Mesothelial cell of epicardium (in vitro differentiated cells): ENCODE data around the gene NSUN6. TPM values are rescaled to one million over a fixed set of nuclear protein-coding genes. Genes with fewer than 3 reads are reported as not detected.
"Not testable (repeated sequence)": the region's sequence is repeated elsewhere in the genome, so short reads cannot be mapped to it uniquely, and the experiment has no call there.

ENCODE experiments used
- DNase-seq, 2 experiments: peaks; one replicate each; pipeline ENCODE4 v3.0.0; 2021; ENCODE audit warnings: low spot score in 2 of 2; ENCODE audit not compliant: unreplicated experiment in 2 of 2
- H3K27ac Mint-ChIP-seq: 2 replicates; pipeline ENCODE4 v1.8.0; 2021; ENCODE audit warnings: mixed read lengths
- H3K27me3 Mint-ChIP-seq: 2 replicates; pipeline ENCODE4 v1.8.0; 2021; ENCODE audit warnings: low read depth, mixed read lengths
- H3K36me3 Mint-ChIP-seq: 2 replicates; pipeline ENCODE4 v1.8.0; 2021; ENCODE audit warnings: mixed read lengths
- H3K4me1 Mint-ChIP-seq: 2 replicates; pipeline ENCODE4 v1.8.0; 2021; ENCODE audit warnings: mixed read lengths
- H3K4me3 Mint-ChIP-seq: 2 replicates; pipeline ENCODE4 v1.8.0; 2021; ENCODE audit warnings: mild to moderate bottlenecking, moderate library complexity, mixed read lengths
- H3K9me3 Mint-ChIP-seq: 2 replicates; pipeline ENCODE4 v1.8.0; 2021; ENCODE audit warnings: mixed read lengths
- CTCF ChIP-seq: fragments of 200-600 bp; sonication (generic); IDR thresholded peaks from one replicate; pipeline ENCODE4 v1.5.0; 2021; ENCODE audit warnings: antibody characterized with exemption; ENCODE audit not compliant: unreplicated experiment
- total RNA-seq: library from RNA; stranded (reverse); gene quantifications from 3 replicates; pipeline ENCODE4 v1.2.1, GENCODE V29; 2021

Gene NSUN6
- total RNA-seq, 1 donor from 2014 or later = 22.2 TPM

GRCh38 chr10:18576586-18576985 lies 74.8 kb downstream of the NSUN6 start:
- DNase-seq = no peak
- H3K36me3 Mint-ChIP-seq = peaks cover 56% of the 10 kb centered on the region
- H3K27me3 Mint-ChIP-seq = no peaks in the 10 kb centered on the region
- H3K9me3 Mint-ChIP-seq = peaks cover 30% of the 10 kb centered on the region
- no peak overlapping the region for H3K27ac Mint-ChIP-seq
- H3K4me1 Mint-ChIP-seq = no peaks in the 10 kb centered on the region
- no peak for TF ChIP-seq CTCF
- H3K4me3 Mint-ChIP-seq = no peak overlapping the region

GRCh38 chr10:18572959-18573561 lies 78.3 kb downstream of the NSUN6 start:
- DNase-seq = no peak
- Mint-ChIP-seq H3K27ac (no peak overlapping the region), H3K36me3 (peaks cover 30% of the 10 kb centered on the region), H3K4me3 (no peak overlapping the region), H3K9me3 (peaks cover 25% of the 10 kb centered on the region), H3K27me3 (no peaks in the 10 kb centered on the region), H3K4me1 (no peaks in the 10 kb centered on the region)
- no peak for TF ChIP-seq CTCF

GRCh38 chr10:18571780-18572179 lies 79.6 kb downstream of the NSUN6 start:
- H3K4me3 Mint-ChIP-seq = no peak overlapping the region
- H3K27me3 Mint-ChIP-seq = no peaks in the 10 kb centered on the region
- DNase-seq = no peak
- peaks cover 14% of the 10 kb centered on the region for H3K9me3 Mint-ChIP-seq
- no peak overlapping the region for H3K27ac Mint-ChIP-seq
- no peaks in the 10 kb centered on the region for H3K4me1 Mint-ChIP-seq
- TF ChIP-seq CTCF = no peak
- H3K36me3 Mint-ChIP-seq = peaks cover 18% of the 10 kb centered on the region

- no peak overlapping the region for H3K27ac Mint-ChIP-seq
- DNase-seq = no peak
- no peaks in the 10 kb centered on the region for H3K4me1 Mint-ChIP-seq
- TF ChIP-seq CTCF = no peak
- H3K9me3 Mint-ChIP-seq = peaks cover 9% of the 10 kb centered on the region
- H3K27me3 Mint-ChIP-seq = no peaks in the 10 kb centered on the region
- H3K4me3 Mint-ChIP-seq = no peak overlapping the region
- peaks cover 13% of the 10 kb centered on the region for H3K36me3 Mint-ChIP-seq
Measured at GRCh38 chr10:18571076-18571475, 80.3 kb downstream of the NSUN6 start.

DNA sequence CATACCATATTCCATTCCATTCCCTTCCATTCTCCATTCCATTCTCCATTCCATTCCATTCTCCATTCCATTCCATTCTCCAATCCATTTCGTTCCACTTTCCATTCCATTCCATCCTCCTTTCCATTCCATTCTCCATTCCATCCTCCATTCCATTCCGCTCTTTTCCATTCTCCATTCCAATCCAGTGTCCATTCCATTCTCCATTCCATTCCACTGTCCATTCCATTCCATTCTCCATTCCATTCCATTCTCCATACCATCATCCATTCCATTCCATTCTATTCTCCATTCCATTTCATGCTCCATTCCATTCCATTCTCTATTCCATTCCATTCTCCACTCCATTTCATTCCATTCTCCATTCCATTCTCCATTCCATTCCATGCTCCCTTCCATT lies 81.0 kb downstream of the NSUN6 start:
- DNase-seq, H3K36me3 Mint-ChIP-seq, H3K4me1 Mint-ChIP-seq, H3K27ac Mint-ChIP-seq, H3K27me3 Mint-ChIP-seq, H3K4me3 Mint-ChIP-seq, H3K9me3 Mint-ChIP-seq: not testable (repeated sequence)

- TF ChIP-seq CTCF = no peak
- no peaks in the 10 kb centered on the region for H3K36me3 Mint-ChIP-seq
- no peaks in the 10 kb centered on the region for H3K4me1 Mint-ChIP-seq
- DNase-seq = no peak
- no peaks in the 10 kb centered on the region for H3K9me3 Mint-ChIP-seq
- no peak overlapping the region for H3K27ac Mint-ChIP-seq
- no peaks in the 10 kb centered on the region for H3K27me3 Mint-ChIP-seq
- H3K4me3 Mint-ChIP-seq = no peak overlapping the region
Measured at GRCh38 chr10:18567343-18567856, 84.0 kb downstream of the NSUN6 start.
